IPS-20b (cell line): ENCODE results near the gene EIF5B.

Experiments used
- H3K27ac ChIP-seq: one replicate; pipeline ENCODE4 v1.5.1; 2013; ENCODE audit warnings: low read length
- H3K27me3 ChIP-seq: 2 replicates; pipeline ENCODE4 v1.6.1; 2013; ENCODE audit warnings: mild to moderate bottlenecking, low read length, inconsistent platforms; ENCODE audit not compliant: insufficient read depth
- H3K36me3 ChIP-seq: 2 replicates; pipeline ENCODE4 v1.6.1; 2013; ENCODE audit warnings: low read depth, mild to moderate bottlenecking, inconsistent platforms, low read length, moderate library complexity; ENCODE audit not compliant: insufficient read depth
- H3K4me1 ChIP-seq: 2 replicates; pipeline ENCODE4 v1.6.1; 2013; ENCODE audit warnings: mild to moderate bottlenecking, control low read depth, inconsistent platforms, low read length, moderate library complexity; ENCODE audit not compliant: insufficient read depth
- H3K4me3 ChIP-seq: 2 replicates; pipeline ENCODE4 v1.5.1; 2013; ENCODE audit warnings: mild to moderate bottlenecking, low read length, inconsistent platforms
- H3K9ac ChIP-seq: 2 replicates; pipeline ENCODE4 v1.6.1; 2013; ENCODE audit warnings: low read depth, mild to moderate bottlenecking, inconsistent platforms, low read length, moderate library complexity
- H3K9me3 ChIP-seq: 2 replicates; pipeline ENCODE4 v1.6.1; 2013; ENCODE audit warnings: mild to moderate bottlenecking, low read depth, low read length, inconsistent platforms; ENCODE audit not compliant: insufficient read depth

EIF5B gene

DNA sequence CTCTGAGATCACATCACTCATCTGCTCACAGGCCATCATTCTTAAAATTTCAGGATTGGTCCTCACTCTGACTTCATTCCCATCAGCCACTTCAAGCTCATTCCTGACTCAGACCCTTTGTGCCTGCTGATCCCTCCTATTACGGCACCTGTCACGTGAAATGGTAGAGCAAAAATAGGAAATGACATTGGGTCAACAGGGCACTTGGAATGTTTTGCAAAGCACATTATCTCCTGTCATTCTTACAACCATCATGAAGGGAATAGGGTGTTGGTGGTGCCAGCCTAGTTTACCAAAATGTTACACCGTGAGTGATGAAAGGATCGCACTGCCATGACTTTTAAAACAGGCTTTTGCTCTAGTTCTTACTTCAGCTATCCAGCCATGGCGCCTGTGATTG, 61.1 kb downstream of the EIF5B start:
- Histone ChIP-seq H3K4me1 (peaks cover 7% of the 10 kb centered on the region; the same call in 1 of the 2 replicates), H3K36me3 (peaks cover 99% of the 10 kb centered on the region)

DNA sequence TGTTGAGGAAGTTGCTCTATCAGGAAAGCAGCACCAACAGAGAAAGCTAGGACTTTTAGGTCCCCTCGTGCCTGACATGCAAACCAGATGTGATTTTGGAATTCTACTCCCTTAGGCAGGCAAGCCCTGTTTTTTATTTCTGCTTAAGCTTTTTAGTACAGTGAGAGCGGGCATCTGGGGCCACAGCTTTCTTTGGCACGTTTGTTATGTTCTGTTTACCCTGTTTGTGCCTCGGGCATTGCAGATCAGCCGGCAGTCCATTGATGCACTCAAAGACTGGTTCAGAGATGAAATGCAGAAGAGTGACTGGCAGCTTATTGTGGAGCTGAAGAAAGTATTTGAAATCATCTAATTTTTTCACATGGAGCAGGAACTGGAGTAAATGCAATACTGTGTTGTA, 61.9 kb downstream of the EIF5B start:
- Histone ChIP-seq H3K4me1 (peaks cover 15% of the 10 kb centered on the region), H3K27ac (no peak overlapping the region), H3K27me3 (no peaks in the 10 kb centered on the region), H3K4me3 (no peak overlapping the region), H3K9ac (no peak overlapping the region), H3K9me3 (no peaks in the 10 kb centered on the region), H3K36me3 (peaks cover 99% of the 10 kb centered on the region)

More for the DNA sequence above, 61.1 kb downstream of the EIF5B start:
- no peaks in the 10 kb centered on the region for H3K9me3 ChIP-seq
- no peak overlapping the region for H3K4me3 ChIP-seq
- H3K27ac ChIP-seq = no peak overlapping the region
- no peak overlapping the region for H3K9ac ChIP-seq
- no peaks in the 10 kb centered on the region for H3K27me3 ChIP-seq

GRCh38 chr2:99399795-99400194, 62.6 kb downstream of the EIF5B start:
- H3K27ac ChIP-seq = no peak overlapping the region

GRCh38 chr2:99401841-99402240, 64.7 kb downstream of the EIF5B start:
- H3K9me3 ChIP-seq = no peaks in the 10 kb centered on the region
- H3K27ac ChIP-seq = no peak overlapping the region
- H3K27me3 ChIP-seq = no peaks in the 10 kb centered on the region
- H3K36me3 ChIP-seq = peaks cover 98% of the 10 kb centered on the region
- no peak overlapping the region for H3K4me3 ChIP-seq
- no peak overlapping the region for H3K9ac ChIP-seq
- peaks cover 25% of the 10 kb centered on the region for H3K4me1 ChIP-seq

More at GRCh38 chr2:99399795-99400194, 62.6 kb downstream of the EIF5B start:
- Histone ChIP-seq H3K4me1 (peaks cover 22% of the 10 kb centered on the region), H3K27me3 (no peaks in the 10 kb centered on the region), H3K4me3 (no peak overlapping the region), H3K9ac (no peak overlapping the region), H3K36me3 (peaks cover 99% of the 10 kb centered on the region), H3K9me3 (no peaks in the 10 kb centered on the region)

DNA sequence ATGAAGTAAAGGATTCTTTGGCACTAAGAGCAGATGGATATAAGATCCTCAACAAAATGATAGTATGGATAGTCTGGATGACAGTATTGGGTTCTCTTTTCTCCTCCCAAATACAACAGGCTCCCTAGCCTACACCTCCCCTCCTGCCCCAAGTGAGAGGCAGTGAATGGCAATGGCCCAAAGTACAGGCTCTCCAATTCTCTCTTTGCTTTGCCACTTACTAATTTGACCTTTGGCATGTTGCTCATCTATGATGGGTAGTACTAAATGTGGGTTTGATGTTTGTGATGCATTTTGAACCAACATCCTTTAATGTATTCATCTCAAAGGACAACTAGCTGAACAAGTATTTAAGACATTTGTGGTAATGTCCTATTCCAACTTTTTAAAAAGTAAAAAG, 65.9 kb downstream of the EIF5B start:
- Histone ChIP-seq H3K9me3 (no peaks in the 10 kb centered on the region), H3K36me3 (peaks cover 95% of the 10 kb centered on the region), H3K4me3 (no peak overlapping the region), H3K4me1 (peaks cover 25% of the 10 kb centered on the region), H3K27me3 (no peaks in the 10 kb centered on the region), H3K9ac (peak overlapping the region; percentile 18; the same call in 1 of the 2 replicates), H3K27ac (no peak overlapping the region)

- Histone ChIP-seq H3K4me3 (peak overlapping the region; percentile 33; the same call in 1 of the 2 replicates), H3K9ac (peak overlapping the region; percentile 18; the same call in 1 of the 2 replicates), H3K27me3 (no peaks in the 10 kb centered on the region), H3K4me1 (peaks cover 25% of the 10 kb centered on the region), H3K9me3 (no peaks in the 10 kb centered on the region), H3K27ac (peak overlapping the region; percentile 11), H3K36me3 (peaks cover 93% of the 10 kb centered on the region)
Observed at GRCh38 chr2:99403524-99403923, 66.3 kb downstream of the EIF5B start.

DNA sequence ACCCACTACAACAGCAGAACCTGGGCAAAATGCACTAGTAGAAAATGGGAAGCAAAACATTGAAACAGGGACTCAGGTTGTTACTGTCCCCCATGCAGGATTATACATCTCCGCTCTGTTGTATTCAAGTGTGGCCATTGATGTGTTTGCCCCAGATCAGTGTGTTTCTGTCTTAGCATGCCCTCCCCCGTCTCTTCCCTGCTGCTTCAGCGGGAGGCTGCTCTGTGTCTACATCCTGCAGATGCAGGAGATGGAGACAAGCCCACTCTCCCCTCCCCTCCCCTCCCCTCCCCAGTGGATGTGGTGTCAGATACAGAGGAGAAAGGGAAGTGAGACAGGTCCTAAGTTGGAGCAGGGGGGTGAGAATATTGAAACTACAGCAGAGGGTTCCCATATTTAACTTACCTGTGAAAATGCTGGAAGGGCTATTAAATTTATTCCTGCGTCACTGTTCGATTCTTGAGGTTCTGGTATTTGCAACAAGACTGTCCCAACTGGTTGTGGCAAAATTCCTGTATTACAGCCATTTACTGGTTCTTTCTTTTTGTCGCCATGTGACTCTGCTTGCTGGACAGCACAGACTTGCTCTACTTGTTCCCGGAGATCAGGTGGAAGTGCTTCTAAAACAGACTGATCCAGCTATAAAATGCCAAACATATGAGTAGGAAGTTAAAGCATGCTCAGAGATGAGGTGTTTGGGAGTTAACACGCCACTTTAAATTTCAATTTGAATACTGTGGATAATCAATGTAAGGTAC, 67.0 kb downstream of the EIF5B start:
- Histone ChIP-seq H3K27ac (peak overlapping the region; percentile 11), H3K4me3 (peak overlapping the region; percentile 33; the same call in 1 of the 2 replicates), H3K27me3 (no peaks in the 10 kb centered on the region), H3K9me3 (no peaks in the 10 kb centered on the region), H3K9ac (peak overlapping the region; percentile 18; the same call in 1 of the 2 replicates), H3K4me1 (peaks cover 25% of the 10 kb centered on the region), H3K36me3 (peaks cover 93% of the 10 kb centered on the region)

DNA sequence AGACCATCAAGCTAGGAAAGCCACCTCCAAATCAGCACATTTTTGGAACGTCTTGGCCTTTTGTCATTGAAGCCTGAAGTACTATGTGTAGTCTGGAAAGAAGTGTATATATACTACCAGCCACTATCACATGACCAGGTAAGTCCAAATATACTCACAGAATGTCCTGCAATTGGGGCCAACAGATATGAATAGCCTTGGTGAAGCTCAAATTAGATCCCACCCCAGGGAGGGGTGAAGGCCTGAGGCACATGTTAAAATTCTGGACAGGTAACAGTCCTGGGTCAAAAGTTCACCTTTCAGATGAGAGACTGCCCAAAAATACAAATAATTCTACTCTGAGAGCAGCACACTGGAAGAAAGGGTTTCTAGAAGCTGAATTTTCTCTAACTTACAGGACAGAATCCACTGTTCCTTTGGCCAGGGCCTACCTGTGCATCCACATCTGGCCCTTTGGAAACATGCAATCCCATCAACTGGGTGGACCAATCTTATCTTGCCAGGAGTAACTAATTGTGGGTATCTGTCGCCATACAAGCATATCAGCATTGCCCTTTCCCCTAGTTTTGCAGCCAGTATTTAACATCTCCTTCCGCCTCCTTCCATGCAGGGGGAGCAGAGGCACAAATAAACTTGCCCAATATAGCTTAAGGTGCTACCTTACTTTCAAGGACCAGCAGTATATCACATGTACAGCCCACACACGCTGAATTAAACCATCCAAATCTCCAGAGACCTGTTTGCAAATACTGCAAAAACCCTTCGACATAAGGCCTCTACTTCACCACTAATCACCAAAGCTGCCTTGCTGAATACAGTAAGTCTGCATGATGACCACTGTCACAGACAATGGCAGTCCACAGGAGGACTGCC, 67.8 kb downstream of the EIF5B start:
- H3K27ac ChIP-seq = no peak overlapping the region
- no peak overlapping the region for H3K4me3 ChIP-seq
- H3K4me1 ChIP-seq = peaks cover 25% of the 10 kb centered on the region
- peaks cover 93% of the 10 kb centered on the region for H3K36me3 ChIP-seq
- no peaks in the 10 kb centered on the region for H3K27me3 ChIP-seq
- no peaks in the 10 kb centered on the region for H3K9me3 ChIP-seq
- H3K9ac ChIP-seq = no peak overlapping the region

- no peak overlapping the region for H3K27ac ChIP-seq
- H3K9ac ChIP-seq = no peak overlapping the region
- no peaks in the 10 kb centered on the region for H3K9me3 ChIP-seq
- peaks cover 93% of the 10 kb centered on the region for H3K36me3 ChIP-seq
- peaks cover 25% of the 10 kb centered on the region for H3K4me1 ChIP-seq
- no peaks in the 10 kb centered on the region for H3K27me3 ChIP-seq
- no peak overlapping the region for H3K4me3 ChIP-seq
Observed at GRCh38 chr2:99406137-99406536, 68.9 kb downstream of the EIF5B start.

- Histone ChIP-seq H3K9ac (no peak overlapping the region), H3K27ac (no peak overlapping the region), H3K9me3 (no peaks in the 10 kb centered on the region), H3K4me3 (no peak overlapping the region), H3K36me3 (peaks cover 93% of the 10 kb centered on the region), H3K27me3 (no peaks in the 10 kb centered on the region), H3K4me1 (no peaks in the 10 kb centered on the region)
Observed at GRCh38 chr2:99410276-99410675, 73.1 kb downstream of the EIF5B start.

DNA sequence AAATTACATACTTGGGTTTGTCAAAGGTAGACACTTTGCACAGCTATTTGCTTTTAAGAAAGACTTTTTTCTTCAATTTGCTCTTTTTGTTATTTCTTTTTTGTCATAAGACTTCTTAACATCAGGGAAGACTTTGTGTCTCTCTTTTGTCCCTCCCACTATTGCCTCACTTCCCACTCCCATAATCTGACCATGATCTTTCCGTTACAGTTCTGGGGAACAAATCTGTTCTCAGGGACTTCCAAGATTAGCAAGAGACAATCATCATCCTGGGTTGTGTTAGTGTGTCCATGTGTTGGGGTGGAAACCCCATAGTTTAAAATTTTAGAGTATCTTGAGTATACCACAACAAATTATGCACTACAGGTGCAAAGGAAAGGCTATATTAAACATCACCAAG, 77.4 kb downstream of the EIF5B start:
- H3K4me3 ChIP-seq = no peak overlapping the region
- peaks cover 99% of the 10 kb centered on the region for H3K36me3 ChIP-seq
- no peak overlapping the region for H3K9ac ChIP-seq
- H3K9me3 ChIP-seq = no peaks in the 10 kb centered on the region
- H3K27ac ChIP-seq = no peak overlapping the region
- no peaks in the 10 kb centered on the region for H3K4me1 ChIP-seq
- H3K27me3 ChIP-seq = no peaks in the 10 kb centered on the region
